GM12873 (cell line): ENCODE data around the gene TPD52L1.

ENCODE experiments used
- CTCF ChIP-seq: IDR thresholded peaks from 2 replicates; pipeline ENCODE4 v1.5.1; 2012; ENCODE audit warnings: low read depth, mild to moderate bottlenecking, moderate library complexity, low read length, control low read depth; ENCODE audit not compliant: insufficient read depth; ENCODE audit errors: missing control alignments

TPD52L1 gene

GRCh38 chr6:125252891-125253290 lies 99.3 kb downstream of the TPD52L1 start:
- no peak for TF ChIP-seq CTCF

- TF ChIP-seq CTCF: no peak
Observed at GRCh38 chr6:125253881-125254280, 100.3 kb downstream of the TPD52L1 start.

GRCh38 chr6:125254321-125254720 lies 100.7 kb downstream of the TPD52L1 start:
- no peak for TF ChIP-seq CTCF

GRCh38 chr6:125255201-125255600 lies 101.6 kb downstream of the TPD52L1 start:
- no peak for TF ChIP-seq CTCF

GRCh38 chr6:125257351-125257750 lies 103.8 kb downstream of the TPD52L1 start:
- no peak for TF ChIP-seq CTCF

- TF ChIP-seq CTCF: no peak
Observed at GRCh38 chr6:125258651-125259353, 105.2 kb downstream of the TPD52L1 start.

GRCh38 chr6:125259354-125259736 lies 105.8 kb downstream of the TPD52L1 start:
- no peak for TF ChIP-seq CTCF
